HG02870 (cell line): ENCODE data around the gene SLC3A2.
"Not testable (repeated sequence)": the region's sequence is repeated elsewhere in the genome, so short reads cannot be mapped to it uniquely, and the experiment has no call there.

Experiments used
- ATAC-seq: cut with Tn5 transposase; IDR thresholded peaks from one replicate; pipeline ENCODE4 v1.9.1; 2021; ENCODE audit warnings: mild to moderate bottlenecking, moderate library complexity; ENCODE audit not compliant: unreplicated experiment

The SLC3A2 gene

DNA sequence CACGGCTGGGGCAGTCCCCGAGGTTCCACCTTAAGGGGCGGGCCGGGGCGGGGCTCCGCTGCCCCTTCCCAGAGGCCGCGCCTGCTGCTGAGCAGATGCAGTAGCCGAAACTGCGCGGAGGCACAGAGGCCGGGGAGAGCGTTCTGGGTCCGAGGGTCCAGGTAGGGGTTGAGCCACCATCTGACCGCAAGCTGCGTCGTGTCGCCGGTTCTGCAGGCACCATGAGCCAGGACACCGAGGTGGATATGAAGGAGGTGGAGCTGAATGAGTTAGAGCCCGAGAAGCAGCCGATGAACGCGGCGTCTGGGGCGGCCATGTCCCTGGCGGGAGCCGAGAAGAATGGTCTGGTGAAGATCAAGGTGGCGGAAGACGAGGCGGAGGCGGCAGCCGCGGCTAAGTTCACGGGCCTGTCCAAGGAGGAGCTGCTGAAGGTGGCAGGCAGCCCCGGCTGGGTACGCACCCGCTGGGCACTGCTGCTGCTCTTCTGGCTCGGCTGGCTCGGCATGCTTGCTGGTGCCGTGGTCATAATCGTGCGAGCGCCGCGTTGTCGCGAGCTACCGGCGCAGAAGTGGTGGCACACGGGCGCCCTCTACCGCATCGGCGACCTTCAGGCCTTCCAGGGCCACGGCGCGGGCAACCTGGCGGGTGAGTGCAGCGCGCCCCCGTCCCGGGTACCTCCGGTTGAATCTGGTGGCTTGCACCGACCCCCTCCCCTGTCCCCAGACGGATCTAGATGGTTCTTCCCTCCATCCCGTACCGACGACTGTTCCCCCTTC is at the start of gene SLC3A2:
SLC3A2 (plus strand) TSS at position 94 of the 776 bp plus-strand sequence; CDS start at position 222, 128 bp downstream.
- ATAC-seq, result peak; percentile 65

DNA sequence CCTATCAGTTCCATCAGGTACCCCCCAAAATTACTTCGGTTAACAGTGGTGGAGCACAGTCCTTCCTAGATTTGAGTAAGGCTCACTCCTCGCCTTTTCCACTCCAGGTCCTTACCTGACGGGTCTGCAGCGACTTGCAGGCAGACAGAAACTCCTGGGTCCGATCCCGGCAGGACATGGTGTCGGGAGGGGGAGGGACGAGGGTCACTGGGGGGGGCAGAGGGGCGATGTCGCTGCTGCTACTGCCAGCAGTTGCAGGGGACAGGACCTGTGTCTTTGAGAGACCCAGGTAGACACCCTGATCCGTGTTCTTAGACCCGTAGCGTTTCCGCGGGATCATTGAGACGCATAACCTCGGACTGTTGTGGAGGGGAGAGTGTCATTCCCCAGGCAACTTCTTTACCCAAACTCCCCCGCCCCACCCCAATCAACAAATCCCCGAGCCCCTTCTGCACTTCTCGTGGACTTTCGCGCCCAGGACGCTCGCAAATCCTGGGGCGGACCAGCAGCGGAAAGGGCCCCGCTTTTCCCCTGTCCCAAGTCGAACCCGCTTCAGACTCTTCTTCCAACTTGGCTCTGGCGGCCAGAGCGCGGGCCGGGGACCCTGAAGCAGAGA is 49.7 kb upstream of the SLC3A2 start:
- ATAC-seq, result no peak

DNA sequence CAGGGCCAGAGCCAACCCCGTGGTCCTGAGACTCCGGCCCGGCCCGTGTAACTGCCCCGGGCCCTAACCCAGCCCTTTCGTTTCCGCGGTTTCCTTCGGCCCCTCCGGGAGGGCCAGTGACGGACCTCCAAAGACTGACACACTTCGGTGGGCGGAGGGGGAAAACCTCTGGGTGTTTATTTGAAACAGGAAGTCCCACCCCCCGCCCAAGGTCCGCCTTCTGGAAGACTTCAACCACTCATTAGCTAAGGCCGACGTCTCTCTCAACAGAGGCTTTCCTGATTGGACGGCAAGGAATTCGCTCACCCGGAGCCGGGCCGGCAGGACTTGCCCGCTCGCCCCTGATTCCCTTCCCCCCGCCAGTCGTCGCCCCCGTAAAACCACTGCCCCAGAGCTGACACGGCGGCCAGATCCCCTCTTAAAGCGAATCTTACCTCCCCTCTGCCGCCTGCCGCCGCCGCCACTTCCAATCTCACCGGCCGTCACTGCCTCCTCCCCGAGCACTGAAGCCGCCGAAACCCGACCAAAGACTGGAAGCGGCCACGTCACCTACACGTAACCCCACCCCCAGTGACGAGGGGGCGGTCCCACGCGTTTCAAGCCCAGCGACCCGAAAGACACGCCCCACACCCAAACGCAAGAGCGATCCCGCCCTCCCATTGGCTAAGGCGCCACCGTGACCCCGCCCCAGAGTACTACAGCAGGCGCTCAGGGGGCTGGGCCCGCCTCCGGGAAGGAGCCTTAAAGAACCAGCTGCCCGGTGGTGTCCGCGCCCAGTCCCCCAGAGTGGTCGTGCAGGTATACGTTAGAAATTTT is 49.0 kb upstream of the SLC3A2 start, which contains the start of gene STX5:
STX5 (minus strand) TSS at position 532 of the 816 bp plus-strand sequence. CDS start 808 bp downstream, outside the sequence.
- peak; percentile 74 for ATAC-seq

DNA sequence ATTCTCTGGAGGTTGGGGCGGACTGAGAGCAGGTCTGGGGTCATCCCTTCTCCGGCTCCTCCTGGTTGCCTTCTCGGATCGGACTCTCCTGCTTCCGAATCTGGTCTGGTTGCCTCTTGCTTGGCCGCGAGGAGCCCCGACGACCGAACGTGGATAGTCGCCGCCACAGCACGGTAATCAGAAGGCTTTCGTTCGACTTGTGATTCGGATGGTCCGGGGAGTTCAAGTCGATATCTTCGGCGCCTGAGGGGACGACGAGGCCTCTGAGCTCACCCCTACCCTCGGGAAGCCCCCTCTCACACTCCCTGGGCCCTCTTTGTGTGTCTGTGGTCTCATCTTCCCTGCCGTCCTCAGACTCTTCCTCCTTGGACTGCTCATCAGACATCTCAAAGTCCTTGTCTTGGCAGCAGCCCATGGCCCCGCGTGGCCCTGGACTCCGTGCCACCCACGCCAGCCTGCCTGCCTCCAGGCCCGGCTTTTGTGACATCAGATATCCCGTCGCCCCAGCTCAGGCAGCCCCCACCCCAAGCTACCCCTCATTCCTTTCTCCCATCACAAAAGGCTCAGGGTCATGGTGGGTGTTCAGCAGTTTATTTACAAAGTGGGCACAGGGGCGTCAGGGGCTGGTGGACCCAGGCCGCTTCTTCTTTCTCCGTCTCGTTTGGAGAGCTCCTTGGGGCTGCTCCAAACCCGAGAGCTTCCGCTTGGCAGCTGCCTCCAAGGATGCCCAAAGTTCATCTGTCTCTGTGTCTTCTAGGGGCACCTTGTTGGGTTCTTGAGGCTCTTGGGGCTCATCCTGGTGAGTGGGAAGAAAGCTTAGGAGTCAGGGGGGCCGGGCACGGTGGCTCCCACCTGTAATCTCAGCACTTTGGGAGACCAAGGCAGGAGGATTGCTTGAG is 48.1 kb upstream of the SLC3A2 start, which contains the start of gene TEX54:
TEX54 (minus strand) TSS at position 506 of the 899 bp plus-strand sequence.
- ATAC-seq, result no peak

DNA sequence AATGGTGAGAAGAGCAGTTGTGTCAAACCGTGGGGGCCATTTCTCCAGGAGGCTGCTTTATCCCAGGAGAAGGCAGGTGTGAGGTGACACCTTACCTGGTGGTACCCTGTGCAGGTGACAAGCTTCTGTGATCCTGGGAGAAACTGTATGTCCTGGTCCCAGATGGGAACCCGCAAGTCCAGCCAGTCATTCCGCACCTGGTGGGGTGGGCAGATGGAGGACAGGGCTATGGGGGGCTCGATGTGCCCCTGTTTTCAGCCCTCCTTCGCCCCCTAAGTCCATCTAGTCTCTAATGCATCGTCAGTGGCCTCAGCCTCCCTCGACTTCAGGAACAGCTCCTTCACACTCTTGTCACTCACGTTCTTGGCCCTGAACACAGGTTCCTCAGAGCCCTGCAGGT is 45.4 kb upstream of the SLC3A2 start:
- no peak for ATAC-seq

DNA sequence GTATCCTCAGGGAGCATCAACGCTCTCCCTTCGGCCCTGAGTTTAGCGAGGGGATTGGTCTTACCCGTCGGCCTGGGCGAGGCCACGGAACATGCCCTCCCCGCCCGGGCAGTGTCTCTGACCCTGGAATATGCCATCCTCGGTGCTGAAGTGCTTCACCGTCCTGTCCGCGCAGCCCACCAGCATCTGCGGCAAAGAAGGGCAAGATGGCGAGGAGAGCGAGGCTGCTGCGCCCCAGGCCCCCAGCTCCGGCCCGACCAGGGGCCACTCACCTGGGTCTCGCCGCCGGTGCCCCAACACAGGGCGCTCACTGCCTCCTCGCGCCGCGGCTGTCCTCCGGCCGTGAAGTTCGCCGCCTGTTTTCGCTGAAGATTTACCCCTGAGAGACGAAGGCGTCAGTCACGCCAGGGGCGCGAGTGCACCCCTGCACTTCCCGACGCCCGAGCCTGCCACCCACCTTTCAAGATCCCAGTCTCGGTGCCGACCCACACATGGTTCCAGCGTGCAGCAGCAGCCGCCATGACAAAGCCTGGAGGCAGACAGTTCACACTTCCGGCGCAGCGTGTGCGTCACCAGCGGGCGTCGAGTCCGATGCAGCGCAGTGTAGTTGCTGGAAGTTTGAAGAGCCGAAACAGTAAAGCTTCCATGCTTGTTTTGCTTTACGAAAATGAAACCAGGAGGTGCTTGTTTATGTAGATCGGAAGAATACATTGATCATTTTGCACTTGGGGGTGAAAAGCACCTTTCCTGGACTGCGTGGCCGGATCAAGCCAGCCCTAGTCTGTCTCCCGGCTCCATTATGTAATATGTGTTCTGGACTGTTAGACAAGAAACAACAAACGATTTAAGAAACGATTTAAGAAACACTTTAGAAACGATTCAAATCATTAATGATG is 41.4 kb upstream of the SLC3A2 start, which contains the start of gene WDR74:
WDR74 (minus strand) TSS at position 541 of the 896 bp plus-strand sequence; CDS start at position 521, 20 bp downstream.
- ATAC-seq, result peak; percentile 33

DNA sequence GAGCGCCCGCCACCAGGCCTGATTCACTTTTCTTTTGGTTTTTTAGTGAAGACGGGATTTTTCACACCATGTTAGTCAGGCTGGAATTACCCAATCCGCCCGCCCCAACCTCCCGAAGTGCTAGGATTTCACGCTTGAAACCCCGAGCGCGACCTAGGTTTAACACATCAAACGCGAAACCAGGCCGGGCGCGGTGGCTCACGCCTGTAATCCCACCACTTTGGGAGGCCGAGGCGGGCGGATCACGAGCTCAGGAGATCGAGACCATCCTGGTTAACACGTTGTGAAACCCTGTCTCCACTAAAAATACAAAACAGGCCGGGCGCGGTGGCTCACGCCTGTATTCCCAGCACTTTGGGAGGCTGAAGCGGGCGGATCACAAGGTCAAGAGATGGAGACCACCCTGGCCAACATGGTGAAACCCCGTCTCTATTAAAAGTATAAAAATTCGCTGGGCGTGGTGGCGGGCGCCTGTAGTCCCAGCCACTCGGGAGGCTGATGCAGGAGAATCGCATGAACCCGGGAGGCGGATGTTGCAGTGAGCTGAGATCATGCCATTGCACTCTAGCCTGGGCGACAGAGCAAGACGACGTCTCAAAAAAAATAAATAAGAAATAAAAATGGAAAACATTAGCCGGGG is 39.9 kb upstream of the SLC3A2 start:
- peak; percentile 17 for ATAC-seq

DNA sequence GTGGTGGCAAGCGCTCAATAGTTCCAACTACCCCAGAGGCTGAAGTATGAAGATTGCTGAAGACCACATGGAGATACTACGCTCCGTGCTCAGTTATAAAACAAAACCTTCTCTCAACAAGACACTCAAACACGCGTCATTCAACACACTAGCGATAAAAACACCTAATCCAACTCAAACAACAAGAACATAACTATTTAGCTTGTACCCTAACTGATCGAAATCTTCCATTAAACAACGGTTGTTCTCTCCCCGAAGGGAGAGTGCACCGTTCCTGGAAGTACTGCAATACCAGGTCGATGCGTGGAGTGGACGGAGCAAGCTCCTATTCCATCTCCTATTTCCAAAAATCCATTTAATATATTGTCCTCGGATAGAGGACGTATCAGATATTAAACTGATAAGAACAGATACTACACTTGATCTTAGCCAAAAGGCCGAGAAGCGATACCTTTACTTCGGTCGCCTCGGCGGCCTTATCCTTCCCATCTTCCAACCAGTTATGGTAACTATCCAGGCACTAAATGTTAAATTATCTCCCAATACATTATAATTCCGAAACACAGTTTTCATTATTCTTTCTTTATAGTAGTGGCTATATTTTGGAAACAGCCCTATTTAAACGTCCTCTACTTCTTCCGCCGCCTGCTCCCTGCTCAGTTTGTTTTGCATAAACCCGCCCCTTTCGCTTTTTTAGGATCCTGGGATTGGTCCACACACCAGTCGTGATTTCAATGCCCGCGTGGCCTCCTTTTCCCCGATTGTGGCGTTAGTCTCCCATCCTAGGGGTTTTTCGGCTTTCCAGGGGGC is 39.1 kb upstream of the SLC3A2 start:
- ATAC-seq, result peak; percentile 64

DNA sequence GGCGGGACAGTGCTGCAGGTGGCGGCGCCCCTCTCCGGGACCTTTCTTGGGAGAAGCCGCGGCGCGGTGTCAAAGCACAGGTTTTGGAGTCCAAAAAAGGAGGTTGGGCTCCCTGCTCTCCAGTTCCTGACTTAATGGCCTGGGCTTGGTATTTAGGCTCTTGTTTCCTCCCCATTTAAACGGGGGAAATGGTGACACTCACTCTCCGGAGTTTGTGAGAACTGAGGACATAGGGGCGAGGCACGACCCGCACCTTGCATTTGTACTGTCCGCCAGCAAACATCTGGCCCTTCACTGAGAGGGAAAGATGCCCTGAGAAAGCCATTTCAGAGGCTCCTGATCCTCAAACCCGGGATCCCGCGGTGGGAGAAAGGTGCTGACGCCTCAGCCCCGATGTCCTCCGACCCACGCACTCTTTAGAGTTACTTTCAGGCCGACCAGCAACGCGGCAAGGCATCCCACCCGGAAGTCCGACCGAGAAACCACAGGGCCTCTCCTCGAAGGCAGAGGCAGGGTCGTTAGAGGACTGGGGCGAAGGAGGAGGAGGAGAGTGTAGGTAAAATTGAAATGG is 38.4 kb upstream of the SLC3A2 start:
- no peak for ATAC-seq

DNA sequence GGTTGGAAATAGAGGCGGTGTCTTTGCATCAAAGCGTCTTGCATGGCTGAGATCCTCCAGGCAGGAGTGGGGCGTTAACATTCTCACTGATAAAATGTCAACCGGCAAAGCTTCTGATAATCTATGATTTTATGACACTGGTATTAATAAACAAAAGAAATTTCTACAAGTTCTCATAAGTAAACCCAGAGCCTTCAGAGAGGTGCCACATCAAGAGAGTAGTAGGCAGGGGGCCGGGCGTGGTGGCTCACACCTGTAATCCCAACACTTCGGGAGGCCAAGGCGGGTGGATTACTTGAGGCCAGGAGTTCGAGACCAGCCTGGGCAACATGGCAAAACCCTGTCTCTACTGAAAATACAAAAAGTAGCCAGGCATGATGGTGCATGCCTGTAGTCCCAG is 37.8 kb upstream of the SLC3A2 start:
- ATAC-seq, result not testable (repeated sequence)

DNA sequence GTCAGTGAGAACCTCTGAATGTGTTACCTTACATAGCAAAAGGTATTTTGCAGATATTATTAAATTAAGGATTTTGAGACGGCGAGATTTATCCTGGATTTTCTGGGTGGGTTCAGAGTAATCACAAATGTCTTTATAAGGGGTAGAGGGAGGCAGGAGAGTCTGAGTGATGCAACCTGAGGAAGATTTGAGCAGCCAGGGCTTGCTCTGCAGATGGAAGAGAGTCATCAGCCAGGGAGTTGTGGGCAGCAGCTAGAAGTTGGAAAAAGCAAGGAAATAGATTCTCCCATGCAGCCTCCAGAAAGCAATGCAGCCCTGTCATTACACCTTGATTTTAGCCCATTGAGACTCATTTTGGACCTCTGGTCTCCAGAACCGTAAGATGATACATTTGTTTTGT is 37.2 kb upstream of the SLC3A2 start:
- ATAC-seq, result no peak

DNA sequence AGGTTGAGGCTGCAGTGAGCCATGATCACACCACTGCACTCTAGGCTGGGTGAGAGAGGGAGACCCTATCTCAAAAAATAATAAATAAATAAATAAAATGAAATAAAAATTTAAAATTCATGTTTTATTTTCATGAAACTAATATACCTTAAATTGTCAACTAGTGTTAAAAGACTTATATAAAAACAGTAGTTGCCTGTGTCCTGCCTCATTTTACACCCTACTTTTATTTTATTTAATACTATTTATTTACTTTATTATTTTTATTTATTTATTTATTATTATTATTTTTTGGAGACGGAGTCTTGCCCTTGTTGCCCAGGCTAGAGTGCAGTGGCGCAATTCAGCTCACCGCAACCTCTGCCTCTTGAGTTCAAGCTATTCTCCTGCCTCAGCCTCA is 36.5 kb upstream of the SLC3A2 start:
- ATAC-seq, result no peak

DNA sequence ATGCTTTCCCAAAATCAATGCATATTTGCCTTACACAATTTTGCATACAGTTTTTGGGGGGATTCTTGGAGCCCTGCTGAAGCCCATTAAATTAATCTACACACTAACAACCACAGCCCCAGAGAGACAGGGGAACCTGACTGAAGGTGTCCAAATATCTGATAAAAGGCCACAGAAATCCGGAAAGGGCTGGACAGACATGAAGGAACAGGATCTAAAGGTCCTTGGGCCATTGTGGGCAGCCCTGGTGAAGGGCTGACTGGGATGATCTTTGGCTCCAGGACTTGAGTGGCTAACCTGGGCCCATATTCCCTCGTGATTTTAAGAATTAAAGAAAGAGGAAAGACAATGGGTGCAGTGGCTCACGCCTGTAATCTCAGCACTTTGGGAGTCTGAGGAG is 34.5 kb upstream of the SLC3A2 start:
- no peak for ATAC-seq

DNA sequence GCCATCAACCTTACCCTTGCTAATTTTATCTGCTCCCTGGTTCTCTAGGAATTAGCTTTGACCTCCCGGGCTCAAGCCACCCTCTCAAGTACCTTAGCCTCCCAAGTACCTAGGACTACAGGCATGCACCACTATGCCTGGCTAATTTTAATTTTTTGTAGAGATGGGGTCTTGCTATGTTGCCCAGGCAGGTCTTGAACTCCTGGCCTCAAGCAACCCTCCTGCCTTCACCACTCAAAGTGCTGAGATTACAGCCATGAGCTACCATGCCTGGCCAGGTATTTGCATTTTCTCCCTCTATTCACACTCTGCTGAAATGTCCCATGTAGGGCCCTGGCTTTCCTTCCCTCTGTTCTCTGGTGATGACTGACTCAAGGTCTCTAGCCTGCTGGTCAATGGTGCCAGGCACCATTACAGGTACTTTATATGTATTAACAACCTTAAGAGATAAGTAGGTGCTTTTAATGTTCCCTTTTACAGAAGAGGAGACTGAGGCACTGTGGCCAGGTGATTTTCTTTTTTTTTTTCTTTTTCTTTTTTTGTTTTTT is 32.9 kb upstream of the SLC3A2 start:
- no peak for ATAC-seq

DNA sequence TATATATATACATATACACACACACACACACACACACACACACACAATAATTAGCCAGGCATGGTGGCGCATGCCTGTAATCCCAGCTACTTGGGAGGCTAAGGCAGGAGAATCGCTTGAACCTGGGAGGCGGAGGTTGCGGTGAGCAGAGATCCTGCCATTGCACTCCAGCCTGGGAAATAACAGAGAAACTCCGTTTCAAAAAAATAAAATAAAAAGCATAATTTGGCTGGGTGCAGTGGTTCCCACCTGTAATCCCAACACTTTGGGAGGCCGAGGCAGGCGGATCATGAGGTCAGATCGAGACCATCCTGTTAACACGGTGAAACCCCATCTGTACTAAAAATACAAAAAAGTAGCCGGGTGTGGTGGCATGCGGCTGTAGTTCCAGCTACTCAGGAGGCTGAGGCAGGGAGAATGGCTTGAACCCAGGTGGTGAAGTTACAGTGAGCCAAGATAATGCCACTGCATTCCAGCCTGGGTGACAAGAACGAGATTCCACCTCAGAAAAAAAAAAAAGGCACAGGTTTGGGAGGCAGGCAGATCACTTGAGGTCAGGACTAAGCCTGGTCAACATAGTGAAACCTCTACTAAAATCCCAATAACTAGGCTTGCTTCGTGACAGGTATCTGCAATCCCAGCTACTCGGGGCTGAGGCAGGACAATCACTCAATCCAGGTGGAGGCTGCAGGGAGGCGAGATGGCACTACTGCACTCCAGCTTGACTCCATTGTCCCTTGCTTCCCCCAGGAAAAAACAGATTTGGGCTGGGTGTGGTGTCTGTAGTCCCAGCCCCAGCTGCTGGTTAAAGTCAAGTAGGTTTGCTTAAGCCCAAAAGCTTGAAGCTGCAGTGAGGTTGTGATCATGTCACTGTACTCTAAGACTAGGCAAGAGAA is 29.5 kb upstream of the SLC3A2 start:
- ATAC-seq, result no peak

DNA sequence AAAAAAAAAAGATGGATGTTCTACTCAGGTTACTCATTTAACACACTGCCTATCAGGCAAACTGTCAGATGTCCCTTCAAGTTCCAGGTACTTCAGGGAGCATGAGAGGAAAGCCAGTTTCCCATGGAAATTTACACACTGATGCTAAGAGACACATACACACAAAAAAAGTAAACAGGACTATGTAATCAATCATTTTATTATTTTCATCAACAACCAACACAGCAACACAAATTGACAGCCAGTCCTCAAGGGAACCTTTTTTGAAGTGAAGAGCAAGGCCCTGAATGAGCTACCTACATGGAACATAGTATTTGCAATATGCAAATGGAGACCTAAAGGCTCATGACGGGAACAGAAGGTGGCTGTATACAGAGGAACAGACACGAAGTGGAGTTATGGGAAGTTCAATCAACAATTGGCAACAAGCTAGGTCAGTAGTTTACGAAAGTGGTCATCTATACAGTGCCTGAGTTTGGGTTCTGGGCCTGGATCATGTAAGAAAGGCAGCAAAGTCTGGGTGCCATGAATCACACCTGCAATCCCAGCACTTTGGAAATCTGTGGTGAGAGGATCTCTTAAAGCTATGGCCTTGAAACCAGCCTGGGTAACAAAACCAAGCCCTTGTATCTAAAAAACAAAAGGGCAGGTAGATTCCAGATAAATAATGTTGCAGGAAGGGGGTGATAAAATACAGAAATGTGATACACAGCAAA is 28.7 kb upstream of the SLC3A2 start:
- ATAC-seq, result no peak
